HG02610 (cell line): ENCODE data around the gene TMC3.
A peak's percentile ranks its signal among the peaks of the same experiment; 100 is the strongest.

Experiments
- ATAC-seq: cut with Tn5 transposase; IDR thresholded peaks from one replicate; pipeline ENCODE4 v1.9.1; 2021; ENCODE audit warnings: mild to moderate bottlenecking, moderate library complexity; ENCODE audit not compliant: unreplicated experiment

Gene TMC3

GRCh38 chr15:81301385-81301784 lies 72.6 kb downstream of the TMC3 start:
- no peak for ATAC-seq

DNA sequence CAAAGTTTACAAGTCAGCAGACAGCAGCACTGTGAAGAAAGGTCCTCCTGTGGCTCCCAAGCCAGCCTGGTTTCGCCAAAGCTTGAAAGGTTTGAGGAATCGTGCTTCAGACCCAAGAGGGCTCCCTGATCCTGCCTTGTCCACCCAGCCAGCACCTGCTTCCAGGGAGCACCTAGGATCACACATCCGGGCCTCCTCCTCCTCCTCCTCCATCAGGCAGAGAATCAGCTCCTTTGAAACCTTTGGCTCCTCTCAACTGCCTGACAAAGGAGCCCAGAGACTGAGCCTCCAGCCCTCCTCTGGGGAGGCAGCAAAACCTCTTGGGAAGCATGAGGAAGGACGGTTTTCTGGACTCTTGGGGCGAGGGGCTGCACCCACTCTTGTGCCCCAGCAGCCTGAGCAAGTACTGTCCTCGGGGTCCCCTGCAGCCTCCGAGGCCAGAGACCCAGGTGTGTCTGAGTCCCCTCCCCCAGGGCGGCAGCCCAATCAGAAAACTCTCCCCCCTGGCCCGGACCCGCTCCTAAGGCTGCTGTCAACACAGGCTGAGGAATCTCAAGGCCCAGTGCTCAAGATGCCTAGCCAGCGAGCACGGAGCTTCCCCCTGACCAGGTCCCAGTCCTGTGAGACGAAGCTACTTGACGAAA lies 74.3 kb downstream of the TMC3 start:
- no peak for ATAC-seq

GRCh38 chr15:81299156-81299555 lies 74.9 kb downstream of the TMC3 start:
- ATAC-seq, result no peak

- ATAC-seq, result no peak
Observed at GRCh38 chr15:81298611-81299010, 75.4 kb downstream of the TMC3 start.

DNA sequence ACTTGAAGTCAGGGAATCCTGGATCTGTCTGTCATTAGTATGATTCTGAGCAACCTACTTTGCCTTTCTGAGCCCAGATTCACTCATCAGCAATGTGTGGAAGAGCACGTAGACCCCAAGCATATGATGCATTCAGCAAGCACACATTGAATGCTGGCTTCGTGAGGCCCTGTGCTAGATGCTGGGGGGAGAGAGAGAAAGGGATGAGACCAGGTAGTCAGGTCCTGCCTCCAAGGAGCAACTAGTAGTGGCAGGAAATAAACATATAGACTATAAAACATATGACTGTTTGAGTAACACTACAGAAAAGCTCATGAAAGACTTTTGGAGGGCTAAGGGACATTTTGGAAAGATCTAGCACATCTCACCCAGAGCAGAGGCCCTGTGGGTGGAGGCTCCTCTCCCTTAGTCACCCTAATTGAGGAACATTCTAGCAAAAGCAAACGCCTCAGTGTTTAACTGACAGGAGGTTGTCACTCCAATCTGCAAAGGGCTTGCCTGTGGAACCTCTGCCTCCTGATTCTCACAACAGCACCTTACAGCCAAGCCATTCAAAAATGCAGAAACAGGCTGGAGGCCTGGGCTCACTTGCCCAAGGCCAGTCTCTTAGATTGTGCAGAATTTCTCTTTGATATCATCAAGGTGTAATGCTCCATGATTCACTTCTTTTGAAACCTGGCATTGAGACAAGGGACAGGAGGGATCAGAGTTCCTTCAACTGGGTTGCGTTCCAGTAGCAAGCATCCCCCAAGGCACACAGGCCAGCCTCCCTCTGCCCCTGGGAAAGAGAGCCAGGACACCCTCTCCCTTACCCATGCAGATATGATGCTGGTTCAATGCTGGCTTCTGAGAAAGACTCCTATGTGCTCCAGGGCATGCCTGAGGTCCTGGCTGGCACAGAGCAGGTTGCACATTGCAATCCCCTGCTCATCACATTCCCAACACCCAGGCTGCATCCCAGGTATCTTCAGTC lies 76.1 kb downstream of the TMC3 start:
- no peak for ATAC-seq

- no peak for ATAC-seq
Observed at GRCh38 chr15:81297147-81297572, 76.9 kb downstream of the TMC3 start.

DNA sequence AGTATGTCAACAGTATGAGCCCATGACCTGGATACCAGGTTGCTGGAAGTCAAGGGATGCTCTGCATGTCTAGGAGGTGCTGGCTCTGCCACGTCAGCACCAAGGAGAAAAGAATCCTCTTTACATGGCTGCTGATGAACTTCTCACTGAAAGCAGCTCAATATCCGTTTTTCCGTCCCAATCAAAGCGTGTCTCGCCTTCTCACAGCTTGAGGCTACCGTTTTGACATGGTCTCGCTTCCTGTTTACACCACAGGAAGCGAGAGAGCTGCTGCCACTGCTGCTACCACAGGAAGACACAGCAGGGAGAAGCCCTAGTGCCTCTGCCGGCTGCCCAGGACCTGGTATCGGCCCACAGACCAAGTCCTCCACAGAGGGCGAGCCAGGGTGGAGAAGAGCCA lies 77.3 kb downstream of the TMC3 start:
- peak; percentile 37 for ATAC-seq

DNA sequence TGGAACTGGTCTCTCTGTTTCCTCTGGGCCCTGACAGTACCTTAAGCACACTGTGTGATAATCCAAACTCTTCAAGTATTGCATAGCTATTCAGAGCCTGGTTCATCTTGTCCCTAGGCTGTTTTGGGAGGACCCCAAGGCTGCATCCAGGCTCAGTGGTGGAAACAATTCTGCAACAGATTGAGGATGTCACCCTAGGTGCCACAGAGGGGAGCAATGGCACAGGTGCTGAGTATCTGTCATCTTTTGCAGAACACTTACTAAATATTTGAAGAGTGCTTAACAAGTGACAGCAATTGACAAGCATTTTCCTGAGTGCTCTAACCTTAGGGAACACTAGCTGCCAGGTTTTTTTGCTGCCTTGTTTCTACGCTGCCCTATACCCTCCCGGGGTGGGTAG lies 77.8 kb downstream of the TMC3 start:
- ATAC-seq, result no peak

DNA sequence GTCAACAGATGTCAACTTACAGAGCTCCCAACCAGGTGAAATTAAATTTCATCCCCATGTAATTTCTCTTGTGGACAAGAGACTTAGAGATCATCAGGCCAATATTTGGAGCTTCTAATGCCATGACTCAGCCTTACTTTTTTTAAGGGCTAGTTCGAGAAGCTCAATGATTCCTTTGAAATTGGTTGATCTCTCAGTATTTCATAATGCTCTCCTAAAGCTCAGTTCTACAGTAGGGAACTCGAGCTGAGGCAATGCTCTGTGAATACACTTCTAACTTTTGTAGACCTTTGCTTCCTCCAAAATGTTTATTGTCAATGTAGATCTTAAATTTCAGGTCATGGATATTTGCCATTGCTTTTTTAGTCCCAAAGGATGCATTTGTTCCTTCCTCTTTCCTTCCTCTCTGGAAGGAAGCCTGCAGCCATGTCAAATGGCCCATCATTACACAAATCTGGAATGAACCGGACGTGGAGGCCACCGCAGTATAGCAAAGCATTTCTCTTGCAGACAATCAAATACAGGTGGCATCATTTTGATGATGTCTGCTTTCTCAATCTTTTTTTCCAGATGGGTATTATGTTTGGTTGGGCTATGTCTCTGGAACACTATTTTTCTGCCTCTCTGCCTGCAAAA lies 78.4 kb downstream of the TMC3 start:
- no peak for ATAC-seq

DNA sequence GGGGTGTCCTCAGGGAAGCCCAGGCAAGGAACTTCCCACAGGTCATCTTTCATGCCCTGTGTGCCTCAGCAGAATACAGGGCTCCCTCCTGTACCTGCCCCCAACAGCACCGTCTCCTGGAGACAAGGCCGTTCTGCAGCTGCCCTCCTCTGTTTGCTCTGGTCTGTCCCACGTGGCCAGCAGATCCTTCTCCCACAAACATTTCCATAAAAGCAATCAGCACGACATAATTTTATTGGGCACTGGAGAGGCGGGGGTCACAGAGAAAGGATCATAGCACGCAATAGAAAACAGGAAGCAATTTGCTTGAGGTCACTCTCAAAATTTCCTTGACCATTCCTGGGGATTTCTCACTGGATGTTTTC lies 79.5 kb downstream of the TMC3 start:
- ATAC-seq, result no peak

DNA sequence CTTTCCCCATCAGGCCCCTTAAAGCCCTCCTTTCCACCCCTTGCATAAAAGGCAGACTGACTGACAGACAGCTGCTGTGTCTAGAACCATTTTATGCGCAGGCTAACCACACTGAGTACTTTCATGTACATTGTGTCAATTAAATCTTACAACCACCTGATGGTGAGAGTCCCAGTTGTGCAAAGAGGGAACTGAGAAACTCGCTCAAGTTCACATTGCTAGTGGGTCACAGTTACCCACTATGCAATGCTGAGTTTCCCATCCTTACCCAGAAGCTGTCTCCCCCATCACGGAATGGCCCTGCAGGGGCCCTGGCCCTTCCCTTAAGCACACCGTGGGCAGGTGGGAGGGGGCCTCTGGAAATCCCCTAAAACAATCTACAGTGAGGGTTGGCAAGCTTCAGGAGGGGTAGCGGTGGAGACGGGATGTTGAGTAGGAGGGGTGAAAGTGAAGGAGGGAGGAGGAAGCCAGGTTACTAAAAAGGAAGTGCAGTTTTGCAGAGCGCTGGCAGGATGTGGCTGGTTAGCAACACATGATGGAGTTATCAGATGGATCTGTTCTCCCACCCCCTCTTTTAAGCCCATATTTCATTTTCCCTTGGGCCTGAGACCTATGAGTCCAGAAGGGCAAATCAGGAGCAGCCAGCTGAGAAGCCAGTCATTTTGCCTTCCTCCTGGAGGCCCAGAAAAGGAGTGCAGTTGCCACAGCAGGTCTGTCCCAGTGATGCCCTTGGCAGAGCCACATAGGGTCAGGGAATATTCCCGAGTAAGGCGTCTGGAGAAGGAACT lies 80.1 kb downstream of the TMC3 start:
- ATAC-seq, result peak; percentile 64

GRCh38 chr15:81292523-81293001 lies 81.5 kb downstream of the TMC3 start:
- peak; percentile 38 for ATAC-seq

DNA sequence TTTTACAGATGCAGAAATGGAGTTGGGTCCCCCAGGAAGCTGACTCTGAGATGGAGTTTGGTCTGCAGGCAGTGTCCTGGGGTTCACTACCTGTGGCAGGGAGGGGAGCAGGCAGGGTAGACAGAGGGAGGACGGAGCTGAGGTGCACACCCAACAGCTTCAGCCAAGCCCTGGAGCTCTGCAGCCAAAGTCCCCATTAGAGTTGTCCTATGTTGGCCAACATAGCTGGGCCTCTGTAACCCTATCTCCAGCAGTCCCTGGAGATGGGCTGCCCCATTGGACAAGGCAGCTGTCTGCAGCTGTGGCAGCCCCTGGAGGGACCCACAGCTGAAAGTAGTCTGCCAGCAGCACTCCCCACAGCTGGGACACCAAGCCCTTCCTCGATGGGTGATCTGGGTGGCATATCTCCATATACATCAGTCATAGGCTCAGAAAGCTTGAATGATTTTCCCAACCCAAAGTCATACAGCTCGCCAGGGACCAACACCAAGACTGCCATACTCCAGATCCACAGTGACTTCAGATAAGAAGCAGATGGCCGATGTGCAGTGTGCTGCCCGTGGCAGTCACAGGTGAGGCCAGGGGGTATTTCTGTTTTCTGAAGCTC lies 82.0 kb downstream of the TMC3 start:
- no peak for ATAC-seq

- ATAC-seq, result no peak
Observed at GRCh38 chr15:81289910-81290309, 84.1 kb downstream of the TMC3 start.

- no peak for ATAC-seq
Observed at GRCh38 chr15:81288616-81289015, 85.4 kb downstream of the TMC3 start.

GRCh38 chr15:81288040-81288439 lies 86.0 kb downstream of the TMC3 start:
- ATAC-seq, result no peak

DNA sequence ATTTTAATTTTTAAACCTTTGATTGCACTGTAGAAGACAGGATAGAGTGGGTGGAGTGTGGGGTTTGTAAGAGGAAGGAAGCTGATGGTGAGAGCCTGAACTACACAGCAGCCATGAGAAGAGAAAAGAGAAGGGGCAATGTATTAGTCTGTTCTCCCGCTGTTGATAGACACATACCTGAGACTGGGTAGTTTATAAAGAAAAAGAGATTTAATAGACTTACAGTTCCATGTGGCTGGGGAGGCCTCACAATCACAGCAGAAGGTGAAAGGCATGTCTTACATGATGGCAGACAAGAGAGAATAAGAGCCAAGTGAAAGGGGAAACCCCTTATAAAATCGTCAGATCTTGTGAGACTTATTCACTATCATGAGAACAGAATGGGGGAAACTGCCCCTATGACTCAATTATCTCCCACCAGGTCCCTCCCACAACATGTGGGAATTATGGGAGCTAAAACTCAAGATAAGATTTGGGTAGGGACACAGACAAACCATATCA lies 87.3 kb downstream of the TMC3 start:
- peak; percentile 35 for ATAC-seq

- no peak for ATAC-seq
Observed at GRCh38 chr15:81285461-81285860, 88.6 kb downstream of the TMC3 start.

GRCh38 chr15:81284256-81285031 lies 89.6 kb downstream of the TMC3 start:
- ATAC-seq, result no peak
